GM12878 (cell line): ENCODE measurements around the gene AGBL4. TPM values are rescaled to one million over a fixed set of nuclear protein-coding genes. Genes with fewer than 3 reads are reported as not detected.

Experiments used
- ATAC-seq: fragments of 200-7000 bp; cut with Tn5 transposase; 3 replicates; pipeline ENCODE4 v1.9.1; 2020; ENCODE audit warnings: mild to moderate bottlenecking, moderate library complexity
- BruUV-seq: library from RNA; stranded (reverse); fragments of 400-500 nt; replicated peaks from 2 replicates; lab custom pipeline; 2021; lab: Mats Ljungman, UMichigan
- CTCF ChIA-PET: fragments of 300-600 bp; sonication (Branson Sonifier 250); formaldehyde crosslinking; extraction: SDS; loops from one replicate; lab custom pipeline; 2021; ENCODE audit warnings: inconsistent platforms; lab: Yijun Ruan, JAX
- POLR2A ChIA-PET: fragments of 350-600 bp; formaldehyde crosslinking; extraction: SDS; loops from one replicate; lab custom pipeline; 2021; ENCODE audit warnings: inconsistent platforms; lab: Charles Lee
- RAD21 ChIA-PET: fragments of 300-600 bp; sonication (Branson Sonifier 250); formaldehyde crosslinking; loops from one replicate; lab custom pipeline; 2023; ENCODE audit warnings: antibody characterized with exemption; ENCODE audit not compliant: unreplicated experiment; lab: Charles Lee
- SMC1A ChIA-PET: fragments of 300-600 bp; sonication (Branson Sonifier 250); formaldehyde crosslinking; loops from one replicate; lab custom pipeline; 2023; ENCODE audit not compliant: unreplicated experiment, uncharacterized antibody; lab: Charles Lee
- DNase-seq: peaks from one replicate; pipeline ENCODE4 v3.0.0-alpha.2; 2011; ENCODE audit warnings: low read depth, low spot score
- FAIRE-seq: peaks from 3 replicates; lab custom pipeline; 2011; peaks lifted over from hg19 to GRCh38; lab: Jason Lieb, UNC
- H2AFZ ChIP-seq: 2 replicates; pipeline ENCODE4 v1.6.0; 2011; ENCODE audit warnings: low read depth, low read length, control low read depth; ENCODE audit not compliant: control insufficient read depth
- H3K27ac ChIP-seq: 2 replicates; pipeline ENCODE4 v1.5.1; 2011; ENCODE audit warnings: control low read depth; ENCODE audit not compliant: control insufficient read depth, insufficient read depth
- H3K27me3 ChIP-seq, 2 experiments: replicated peaks in 1 of 2; 2 replicates each; pipeline versions ENCODE4 v1.6.0 to v1.6.1; 2011; ENCODE audit warnings: low read length in 1 of 2; ENCODE audit not compliant: control insufficient read depth in 2 of 2, insufficient read depth in 2 of 2
- H3K36me3 ChIP-seq, 2 experiments: 2 replicates each; pipeline ENCODE4 v1.5.1; 2011; ENCODE audit warnings: low read length in 1 of 2; ENCODE audit not compliant: control insufficient read depth in 2 of 2, insufficient read depth in 2 of 2
- H3K4me1 ChIP-seq: 2 replicates; pipeline ENCODE4 v1.6.1; 2011; ENCODE audit warnings: mild to moderate bottlenecking, low read length, moderate library complexity, mixed read lengths; ENCODE audit not compliant: control insufficient read depth, insufficient read depth
- H3K4me2 ChIP-seq: 2 replicates; pipeline ENCODE4 v1.6.0; 2011; ENCODE audit warnings: control low read depth; ENCODE audit not compliant: control insufficient read depth, insufficient read depth
- H3K4me3 ChIP-seq: fragments of 200-600 bp; sonication (generic); 2 replicates; pipeline ENCODE4 v1.5.1; 2016
- H3K79me2 ChIP-seq: 2 replicates; pipeline ENCODE4 v1.6.0; 2011; ENCODE audit warnings: low read length; ENCODE audit not compliant: control insufficient read depth, insufficient read depth
- H3K9ac ChIP-seq: 2 replicates; pipeline ENCODE4 v1.8.0; 2011; ENCODE audit warnings: low read length, control low read depth, mixed read lengths; ENCODE audit not compliant: control insufficient read depth, insufficient read depth
- H3K9me3 ChIP-seq: replicated peaks from 3 replicates; pipeline ENCODE4 v1.5.1; 2011; ENCODE audit warnings: mild to moderate bottlenecking, low read length; ENCODE audit not compliant: control insufficient read depth, insufficient read depth
- H4K20me1 ChIP-seq: 2 replicates; pipeline ENCODE4 v1.6.0; 2011; ENCODE audit not compliant: control insufficient read depth, insufficient read depth
- BACH1 ChIP-seq: fragments of 450-650 bp; IDR thresholded peaks from 2 replicates; pipeline ENCODE4 v1.6.1; 2017; ENCODE audit warnings: mild to moderate bottlenecking, borderline replicate concordance
- CBFB ChIP-seq: IDR thresholded peaks from 2 replicates; pipeline ENCODE4 v1.6.1; 2016; ENCODE audit warnings: antibody characterized with exemption, low read depth
- ETV6 ChIP-seq, 2 experiments: fragments of 450-650 bp in 1 of 2; IDR thresholded peaks in 1 of 2; conservative IDR thresholded peaks in 1 of 2; 2 replicates each; pipeline ENCODE4 v1.6.1; 2014; ENCODE audit warnings: antibody characterized with exemption in 1 of 2, borderline replicate concordance in 1 of 2, low read depth in 1 of 2, mild to moderate bottlenecking in 1 of 2, moderate library complexity in 1 of 2
- NR2C2 ChIP-seq: IDR thresholded peaks from 2 replicates; pipeline ENCODE4 v1.6.1; 2011; ENCODE audit warnings: borderline replicate concordance, low read depth; ENCODE audit not compliant: control insufficient read depth, insufficient read length
- RB1 ChIP-seq: fragments of 450-650 bp; formaldehyde crosslinking; IDR thresholded peaks from 2 replicates; pipeline ENCODE4 v1.6.1; 2017; ENCODE audit warnings: mild to moderate bottlenecking, borderline replicate concordance
- SREBF2 ChIP-seq: IDR thresholded peaks from 2 replicates; pipeline ENCODE4 v1.6.1; 2012; ENCODE audit warnings: mild to moderate bottlenecking, low read length
- SRF ChIP-seq, 2 experiments: IDR thresholded peaks; 2 replicates each; pipeline ENCODE4 v1.6.1; 2011; ENCODE audit warnings: low read depth in 2 of 2, low read length in 2 of 2, mild to moderate bottlenecking in 1 of 2, moderate library complexity in 1 of 2
- STAT1 ChIP-seq: fragments of 450-650 bp; conservative IDR thresholded peaks from 2 replicates; pipeline ENCODE4 v1.6.1; 2014; ENCODE audit warnings: antibody characterized with exemption, mild to moderate bottlenecking
- TCF12 ChIP-seq: IDR thresholded peaks from 2 replicates; pipeline ENCODE4 v1.6.1; 2011; ENCODE audit warnings: low read depth, mild to moderate bottlenecking, low read length
- WGBS: methylation state at CpG from one replicate; pipeline ENCODE4 v1.1.6; 2016; ENCODE audit warnings: low lambda C conversion rate; ENCODE audit not compliant: insufficient replicate concordance, insufficient coverage; ENCODE audit errors: missing lambda C conversion rate; 5-methylcytosine and 5-hydroxymethylcytosine counted together
- in situ Hi-C: fragments of 300-500 bp; cut with MboI; formaldehyde crosslinking; loops from 9 replicates; pipeline ENCODE4 v1.14.3; 2018; ENCODE audit warnings: mixed read lengths
- intact Hi-C: fragments of 100-400 bp; cut with micrococcal nuclease; formaldehyde crosslinking; loops from one replicate; pipeline ENCODE4 v1.14.2; 2022; ENCODE audit not compliant: unreplicated experiment
- polyA plus RNA-seq, 11 experiments: library from polyadenylated mRNA; depleted of rRNA in 4 of 11; unstranded in 6 of 11; stranded (reverse) in 5 of 11; fragments of >200 nt; fragmentation: Nextera tagmentation in 4 of 11; fragmentation: Illumina TruSeq in 1 of 11; extraction: Ambion mirVana in 4 of 11; extraction: Trizol in 1 of 11; gene quantifications; 1 replicate in 1 of 11; 2 replicates in 10 of 11; pipeline versions ENCODE4 v1.2.1 to v1.2.3, GENCODE V29; 2011 to 2016; ENCODE audit warnings: inconsistent platforms in 2 of 11, missing spikeins in 2 of 11, low read depth in 1 of 11
- total RNA-seq, 4 experiments: library from RNA; depleted of rRNA in 3 of 4; stranded (reverse); fragments of >200 nt in 3 of 4; fragmentation: Illumina TruSeq in 1 of 4; extraction: Trizol in 1 of 4; gene quantifications; 2 replicates each; pipeline versions ENCODE4 v1.2.1 to v1.2.3, GENCODE V29; 2013 to 2021
- TF ChIP-seq, protein P1 (sequence below): fragments of 450-650 bp; IDR thresholded peaks from 2 replicates; pipeline ENCODE4 v1.6.1; 2017; ENCODE audit warnings: antibody characterized with exemption, mild to moderate bottlenecking, moderate library complexity
- TF ChIP-seq, protein P2 (sequence below): fragments of 450-650 bp; IDR thresholded peaks from 2 replicates; pipeline ENCODE4 v1.6.1; 2016; ENCODE audit warnings: mild to moderate bottlenecking, moderate library complexity, borderline replicate concordance
- TF ChIP-seq, protein P3 (sequence below): IDR thresholded peaks from 2 replicates; pipeline ENCODE4 v1.6.1; 2012; ENCODE audit warnings: low read length, inconsistent platforms

The AGBL4 gene
- total and polyA plus RNA-seq, 10 of the 15 experiments (the other 5 are each of a cell fraction or from before 2014, with no cell fraction given) = 0.31 TPM; not detected in 9

DNA sequence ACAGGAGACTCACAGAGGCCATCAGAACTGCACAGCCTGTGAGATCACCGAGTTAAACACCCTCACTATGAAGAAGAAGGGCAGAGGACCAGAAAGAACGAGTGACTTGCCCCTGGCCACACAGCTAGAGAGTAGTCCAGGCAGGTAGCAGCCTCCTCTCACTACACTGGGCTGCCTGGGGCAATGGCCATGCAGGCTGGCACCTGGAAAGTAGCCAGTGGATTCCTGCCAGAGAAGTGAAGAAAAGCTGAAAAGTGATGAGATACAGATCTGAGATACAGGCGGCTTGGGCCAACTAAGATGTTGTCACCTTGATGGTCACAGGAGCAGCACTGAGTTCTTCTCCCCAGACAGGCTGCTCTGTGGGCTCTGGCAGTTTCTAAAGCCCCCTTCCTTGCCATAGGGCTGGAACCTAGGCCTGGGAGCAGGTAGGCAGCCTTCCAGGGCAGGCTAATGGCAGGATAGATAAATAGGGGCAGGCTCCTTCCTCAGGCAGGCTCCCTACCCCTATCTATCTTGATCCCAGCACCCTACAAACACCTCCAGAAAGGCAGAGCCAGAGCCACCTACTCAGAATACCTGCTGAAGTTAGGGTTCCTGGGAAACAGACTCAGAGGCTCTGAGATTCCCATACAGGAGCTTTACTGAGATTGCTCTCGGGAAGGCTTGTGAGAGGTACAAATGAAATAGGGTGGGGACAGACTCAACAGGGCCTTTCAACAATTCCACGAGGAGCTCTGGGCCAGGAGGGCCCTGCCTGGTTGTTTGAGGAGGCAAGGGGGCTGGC, 1353.3 kb downstream of the AGBL4 start (continued):
- no peak for TF ChIP-seq BACH1
- TF ChIP-seq, protein P1, sequence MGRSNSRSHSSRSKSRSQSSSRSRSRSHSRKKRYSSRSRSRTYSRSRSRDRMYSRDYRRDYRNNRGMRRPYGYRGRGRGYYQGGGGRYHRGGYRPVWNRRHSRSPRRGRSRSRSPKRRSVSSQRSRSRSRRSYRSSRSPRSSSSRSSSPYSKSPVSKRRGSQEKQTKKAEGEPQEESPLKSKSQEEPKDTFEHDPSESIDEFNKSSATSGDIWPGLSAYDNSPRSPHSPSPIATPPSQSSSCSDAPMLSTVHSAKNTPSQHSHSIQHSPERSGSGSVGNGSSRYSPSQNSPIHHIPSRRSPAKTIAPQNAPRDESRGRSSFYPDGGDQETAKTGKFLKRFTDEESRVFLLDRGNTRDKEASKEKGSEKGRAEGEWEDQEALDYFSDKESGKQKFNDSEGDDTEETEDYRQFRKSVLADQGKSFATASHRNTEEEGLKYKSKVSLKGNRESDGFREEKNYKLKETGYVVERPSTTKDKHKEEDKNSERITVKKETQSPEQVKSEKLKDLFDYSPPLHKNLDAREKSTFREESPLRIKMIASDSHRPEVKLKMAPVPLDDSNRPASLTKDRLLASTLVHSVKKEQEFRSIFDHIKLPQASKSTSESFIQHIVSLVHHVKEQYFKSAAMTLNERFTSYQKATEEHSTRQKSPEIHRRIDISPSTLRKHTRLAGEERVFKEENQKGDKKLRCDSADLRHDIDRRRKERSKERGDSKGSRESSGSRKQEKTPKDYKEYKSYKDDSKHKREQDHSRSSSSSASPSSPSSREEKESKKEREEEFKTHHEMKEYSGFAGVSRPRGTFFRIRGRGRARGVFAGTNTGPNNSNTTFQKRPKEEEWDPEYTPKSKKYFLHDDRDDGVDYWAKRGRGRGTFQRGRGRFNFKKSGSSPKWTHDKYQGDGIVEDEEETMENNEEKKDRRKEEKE = no peak

DNA sequence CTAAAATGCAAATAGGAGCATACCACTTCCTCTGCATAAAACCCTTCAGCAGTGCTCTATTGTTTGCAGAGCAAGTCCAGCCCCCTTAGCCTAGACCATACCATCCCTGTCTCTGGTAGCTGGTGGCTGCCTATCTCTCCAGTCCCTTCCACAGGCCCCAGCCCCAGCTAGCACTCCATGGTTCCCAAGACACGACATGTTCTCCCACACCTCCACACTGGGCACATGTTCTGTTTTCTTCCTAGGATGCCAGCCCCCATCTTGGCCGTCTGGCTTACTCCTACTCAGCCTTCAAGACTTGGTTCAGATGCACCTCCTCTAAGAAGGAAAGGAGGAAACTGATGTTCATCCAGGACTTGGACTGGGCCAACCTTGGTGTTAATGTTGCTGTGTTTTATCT, 1355.4 kb downstream of the AGBL4 start:
- SMC1A ChIA-PET = no interaction called here
- H3K9me3 ChIP-seq = no peaks in the 10 kb centered on the region
- 4% methylated on average over 2 of the region's 2 CpGs for WGBS
- FAIRE-seq (no peak), DNase-seq (no peak), ATAC-seq (no peak)
- peaks cover 0 to 2% of the 10 kb centered on the region in 2 experiments; a peak in 1 of 4 replicates for H3K27me3 ChIP-seq
- TF ChIP-seq TCF12 = no peak
- no peak for TF ChIP-seq STAT1
- no peak for TF ChIP-seq SREBF2
- TF ChIP-seq CBFB = no peak
- no peak for TF ChIP-seq RB1
- TF ChIP-seq, protein P2, sequence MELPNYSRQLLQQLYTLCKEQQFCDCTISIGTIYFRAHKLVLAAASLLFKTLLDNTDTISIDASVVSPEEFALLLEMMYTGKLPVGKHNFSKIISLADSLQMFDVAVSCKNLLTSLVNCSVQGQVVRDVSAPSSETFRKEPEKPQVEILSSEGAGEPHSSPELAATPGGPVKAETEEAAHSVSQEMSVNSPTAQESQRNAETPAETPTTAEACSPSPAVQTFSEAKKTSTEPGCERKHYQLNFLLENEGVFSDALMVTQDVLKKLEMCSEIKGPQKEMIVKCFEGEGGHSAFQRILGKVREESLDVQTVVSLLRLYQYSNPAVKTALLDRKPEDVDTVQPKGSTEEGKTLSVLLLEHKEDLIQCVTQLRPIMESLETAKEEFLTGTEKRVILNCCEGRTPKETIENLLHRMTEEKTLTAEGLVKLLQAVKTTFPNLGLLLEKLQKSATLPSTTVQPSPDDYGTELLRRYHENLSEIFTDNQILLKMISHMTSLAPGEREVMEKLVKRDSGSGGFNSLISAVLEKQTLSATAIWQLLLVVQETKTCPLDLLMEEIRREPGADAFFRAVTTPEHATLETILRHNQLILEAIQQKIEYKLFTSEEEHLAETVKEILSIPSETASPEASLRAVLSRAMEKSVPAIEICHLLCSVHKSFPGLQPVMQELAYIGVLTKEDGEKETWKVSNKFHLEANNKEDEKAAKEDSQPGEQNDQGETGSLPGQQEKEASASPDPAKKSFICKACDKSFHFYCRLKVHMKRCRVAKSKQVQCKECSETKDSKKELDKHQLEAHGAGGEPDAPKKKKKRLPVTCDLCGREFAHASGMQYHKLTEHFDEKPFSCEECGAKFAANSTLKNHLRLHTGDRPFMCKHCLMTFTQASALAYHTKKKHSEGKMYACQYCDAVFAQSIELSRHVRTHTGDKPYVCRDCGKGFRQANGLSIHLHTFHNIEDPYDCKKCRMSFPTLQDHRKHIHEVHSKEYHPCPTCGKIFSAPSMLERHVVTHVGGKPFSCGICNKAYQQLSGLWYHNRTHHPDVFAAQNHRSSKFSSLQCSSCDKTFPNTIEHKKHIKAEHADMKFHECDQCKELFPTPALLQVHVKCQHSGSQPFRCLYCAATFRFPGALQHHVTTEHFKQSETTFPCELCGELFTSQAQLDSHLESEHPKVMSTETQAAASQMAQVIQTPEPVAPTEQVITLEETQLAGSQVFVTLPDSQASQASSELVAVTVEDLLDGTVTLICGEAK = no peak
- TF ChIP-seq NR2C2 = no peak
- TF ChIP-seq ETV6 (conservative IDR thresholded peaks at IDR 0.05 in 1 of 2, IDR thresholded peaks at IDR 0.05 in 1 of 2; ENCODE audit: borderline replicate concordance in 1 of 2, low read depth in 1 of 2) = no peak
- TF ChIP-seq SRF (IDR thresholded peaks at IDR 0.05; ENCODE audit: low read depth in 2 of 2, low read length in 2 of 2) = no peak
- TF ChIP-seq, protein P3, sequence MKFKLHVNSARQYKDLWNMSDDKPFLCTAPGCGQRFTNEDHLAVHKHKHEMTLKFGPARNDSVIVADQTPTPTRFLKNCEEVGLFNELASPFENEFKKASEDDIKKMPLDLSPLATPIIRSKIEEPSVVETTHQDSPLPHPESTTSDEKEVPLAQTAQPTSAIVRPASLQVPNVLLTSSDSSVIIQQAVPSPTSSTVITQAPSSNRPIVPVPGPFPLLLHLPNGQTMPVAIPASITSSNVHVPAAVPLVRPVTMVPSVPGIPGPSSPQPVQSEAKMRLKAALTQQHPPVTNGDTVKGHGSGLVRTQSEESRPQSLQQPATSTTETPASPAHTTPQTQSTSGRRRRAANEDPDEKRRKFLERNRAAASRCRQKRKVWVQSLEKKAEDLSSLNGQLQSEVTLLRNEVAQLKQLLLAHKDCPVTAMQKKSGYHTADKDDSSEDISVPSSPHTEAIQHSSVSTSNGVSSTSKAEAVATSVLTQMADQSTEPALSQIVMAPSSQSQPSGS = no peak
- H3K27ac ChIP-seq = no peak overlapping the region
- RAD21 ChIA-PET = interaction anchor here (1.3 kb wide), 1 partner anchor 9 kb away, joined by 4 read pairs; no protein-coding TSS in a partner anchor
- no peaks in the 10 kb centered on the region for H3K4me1 ChIP-seq
- H3K4me3 ChIP-seq = no peak overlapping the region
- POLR2A ChIA-PET = interaction anchor here (0.6 kb wide), 1 partner anchor 51 kb away, joined by 3 read pairs; no protein-coding TSS in a partner anchor
- no TSS peak for BruUV-seq
- no peak overlapping the region for H3K4me2 ChIP-seq
- no peaks in the 10 kb centered on the region for H3K79me2 ChIP-seq
- CTCF ChIA-PET = interaction anchor here (1.1 kb wide), 1 partner anchor 9 kb away, joined by 5 read pairs; no protein-coding TSS in a partner anchor
- H3K36me3 ChIP-seq = no peaks in the 10 kb centered on the region
- no peaks in the 10 kb centered on the region for H4K20me1 ChIP-seq
- no peak overlapping the region for H2AFZ ChIP-seq
- no peak overlapping the region for H3K9ac ChIP-seq
- intact Hi-C loops = no loop called here
- in situ Hi-C loops = no loop called here
